Measurements from ENCODE around the gene TFAP2B.

The TFAP2B gene

GRCh38 chr6:50862176-50862575 lies 43.5 kb downstream of the TFAP2B start:
- H3K27ac Mint-ChIP-seq: no peak overlapping the region
- DNase-seq: no peak
- no peak overlapping the region for H3K4me3 Mint-ChIP-seq
- no peak for TF ChIP-seq CTCF (IDR thresholded peaks at IDR 0.05)
- no peaks in the 10 kb centered on the region for H3K4me1 Mint-ChIP-seq
- no peaks in the 10 kb centered on the region for H3K36me3 Mint-ChIP-seq (ENCODE audit: low read depth)
- H3K9me3 Mint-ChIP-seq: no peaks in the 10 kb centered on the region
- peaks cover 21% of the 10 kb centered on the region for H3K27me3 Mint-ChIP-seq (ENCODE audit: low read depth, poor library complexity)

GRCh38 chr6:50864601-50865000 lies 45.9 kb downstream of the TFAP2B start:
- no peaks in the 10 kb centered on the region for H3K36me3 Mint-ChIP-seq (ENCODE audit: low read depth)
- no peak overlapping the region for H3K4me3 Mint-ChIP-seq
- H3K4me1 Mint-ChIP-seq: no peaks in the 10 kb centered on the region
- H3K27ac Mint-ChIP-seq: no peak overlapping the region
- DNase-seq: no peak
- no peak for TF ChIP-seq CTCF (IDR thresholded peaks at IDR 0.05)
- no peaks in the 10 kb centered on the region for H3K9me3 Mint-ChIP-seq
- H3K27me3 Mint-ChIP-seq (ENCODE audit: low read depth, poor library complexity): peaks cover 14% of the 10 kb centered on the region

GRCh38 chr6:50868466-50868865 lies 49.8 kb downstream of the TFAP2B start:
- Mint-ChIP-seq H3K4me1 (no peaks in the 10 kb centered on the region), H3K9me3 (no peaks in the 10 kb centered on the region), H3K4me3 (no peak overlapping the region), H3K27ac (no peak overlapping the region), H3K36me3 (ENCODE audit: low read depth) (no peaks in the 10 kb centered on the region), H3K27me3 (ENCODE audit: low read depth, poor library complexity) (peaks cover 9% of the 10 kb centered on the region)
- DNase-seq: no peak
- TF ChIP-seq CTCF (IDR thresholded peaks at IDR 0.05): no peak

GRCh38 chr6:50873167-50873566 lies 54.5 kb downstream of the TFAP2B start:
- no peak for DNase-seq
- Mint-ChIP-seq H3K4me1 (no peaks in the 10 kb centered on the region), H3K27me3 (ENCODE audit: low read depth, poor library complexity) (peaks cover 4% of the 10 kb centered on the region), H3K36me3 (ENCODE audit: low read depth) (no peaks in the 10 kb centered on the region), H3K9me3 (no peaks in the 10 kb centered on the region), H3K4me3 (no peak overlapping the region), H3K27ac (no peak overlapping the region)
- no peak for TF ChIP-seq CTCF (IDR thresholded peaks at IDR 0.05)

- H3K27ac Mint-ChIP-seq: no peak overlapping the region
- TF ChIP-seq CTCF (IDR thresholded peaks at IDR 0.05): no peak
Observed at GRCh38 chr6:50884364-50884763, 65.7 kb downstream of the TFAP2B start.

DNA sequence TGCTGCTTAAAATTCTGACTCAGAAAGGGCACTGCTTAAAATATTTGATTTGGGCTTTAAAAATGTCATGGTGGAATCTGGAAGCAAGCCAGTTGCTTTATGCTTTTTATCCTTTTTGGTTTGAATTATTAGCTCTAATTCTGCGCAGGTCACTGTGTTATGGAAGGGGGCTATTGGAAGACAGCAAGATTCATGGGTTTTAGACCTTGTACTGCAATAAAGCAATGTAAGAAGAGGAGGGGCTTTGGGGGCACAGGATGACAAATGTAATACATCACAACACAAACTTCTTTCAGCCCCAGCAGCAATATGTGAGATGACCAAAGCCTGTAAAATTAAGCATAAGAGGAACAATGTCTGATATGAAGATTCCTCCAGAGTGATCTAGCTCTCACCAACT lies 68.4 kb downstream of the TFAP2B start:
- H3K4me3 Mint-ChIP-seq: no peak overlapping the region
- H3K9me3 Mint-ChIP-seq: no peaks in the 10 kb centered on the region
- H3K36me3 Mint-ChIP-seq (ENCODE audit: low read depth): no peaks in the 10 kb centered on the region
- H3K27me3 Mint-ChIP-seq (ENCODE audit: low read depth, poor library complexity): no peaks in the 10 kb centered on the region
- TF ChIP-seq CTCF (IDR thresholded peaks at IDR 0.05): no peak
- H3K4me1 Mint-ChIP-seq: no peaks in the 10 kb centered on the region
- no peak for DNase-seq
- no peak overlapping the region for H3K27ac Mint-ChIP-seq

More at GRCh38 chr6:50884364-50884763, 65.7 kb downstream of the TFAP2B start:
- Mint-ChIP-seq H3K27me3 (ENCODE audit: low read depth, poor library complexity) (peaks cover 3% of the 10 kb centered on the region), H3K4me1 (no peaks in the 10 kb centered on the region), H3K9me3 (no peaks in the 10 kb centered on the region), H3K4me3 (no peak overlapping the region), H3K36me3 (ENCODE audit: low read depth) (no peaks in the 10 kb centered on the region)
- DNase-seq: no peak
